Endothelial cell (in vitro differentiated cells): ENCODE measurements around the gene COL8A2. TPM values are rescaled to one million over a fixed set of nuclear protein-coding genes. Genes with fewer than 3 reads are reported as not detected.

Experiments
- DNase-seq: peaks from one replicate; pipeline ENCODE4 v3.0.0; 2021; ENCODE audit warnings: low spot score
- H3K27ac Mint-ChIP-seq: one replicate; pipeline ENCODE4 v1.8.0; 2021; ENCODE audit warnings: mixed read lengths, inconsistent platforms; ENCODE audit not compliant: unreplicated experiment
- H3K27me3 Mint-ChIP-seq: one replicate; pipeline ENCODE4 v1.8.0; 2021; ENCODE audit warnings: mild to moderate bottlenecking, moderate library complexity, mixed read lengths, inconsistent platforms; ENCODE audit not compliant: unreplicated experiment
- H3K36me3 Mint-ChIP-seq: one replicate; pipeline ENCODE4 v1.8.0; 2021; ENCODE audit warnings: mild to moderate bottlenecking, low read depth, mixed read lengths, inconsistent platforms; ENCODE audit not compliant: unreplicated experiment
- H3K4me1 Mint-ChIP-seq: one replicate; pipeline ENCODE4 v1.8.0; 2021; ENCODE audit warnings: mild to moderate bottlenecking, mixed read lengths, inconsistent platforms; ENCODE audit not compliant: unreplicated experiment
- H3K4me3 Mint-ChIP-seq: one replicate; pipeline ENCODE4 v1.8.0; 2021; ENCODE audit warnings: mild to moderate bottlenecking, mixed read lengths, inconsistent platforms; ENCODE audit not compliant: unreplicated experiment
- H3K9me3 Mint-ChIP-seq: one replicate; pipeline ENCODE4 v1.8.0; 2021; ENCODE audit warnings: mixed read lengths, inconsistent platforms; ENCODE audit not compliant: unreplicated experiment
- CTCF ChIP-seq: fragments of 200-600 bp; sonication (generic); IDR thresholded peaks from one replicate; pipeline ENCODE4 v1.5.0; 2021; ENCODE audit warnings: antibody characterized with exemption; ENCODE audit not compliant: unreplicated experiment
- total RNA-seq: library from RNA; stranded (reverse); fragmentation: NEBNext Ultra II Directional; extraction: Animal tissue kit (Norgen Biotek cat#: 25700); gene quantifications from one replicate; pipeline ENCODE4 v1.2.1, GENCODE V29; 2021; ENCODE audit not compliant: unreplicated experiment

Gene COL8A2
- total RNA-seq, 1 donor from 2014 or later = 0.13 TPM

- Mint-ChIP-seq H3K36me3 (peaks cover 3% of the 10 kb centered on the region), H3K4me3 (no peak overlapping the region), H3K4me1 (peaks cover 3% of the 10 kb centered on the region), H3K27ac (no peak overlapping the region), H3K27me3 (peaks cover 14% of the 10 kb centered on the region), H3K9me3 (no peaks in the 10 kb centered on the region)
- DNase-seq = no peak
- no peak for TF ChIP-seq CTCF
These were observed 5.6 kb downstream of the COL8A2 start for GRCh38 chr1:36119456-36119855.

- Mint-ChIP-seq H3K27me3 (peaks cover 11% of the 10 kb centered on the region), H3K9me3 (no peaks in the 10 kb centered on the region), H3K36me3 (peaks cover 3% of the 10 kb centered on the region), H3K27ac (no peak overlapping the region), H3K4me3 (no peak overlapping the region), H3K4me1 (peaks cover 3% of the 10 kb centered on the region)
- TF ChIP-seq CTCF = no peak
- no peak for DNase-seq
These were observed 6.4 kb downstream of the COL8A2 start for GRCh38 chr1:36118447-36119204.

- DNase-seq = no peak
- H3K4me3 Mint-ChIP-seq = no peak overlapping the region
These were observed 8.1 kb downstream of the COL8A2 start for GRCh38 chr1:36116901-36117300.

GRCh38 chr1:36115931-36116330 is 9.1 kb downstream of the COL8A2 start:
- H3K4me3 Mint-ChIP-seq = no peak overlapping the region
- no peak for DNase-seq
- peaks cover 10% of the 10 kb centered on the region for H3K27me3 Mint-ChIP-seq
- H3K4me1 Mint-ChIP-seq = no peaks in the 10 kb centered on the region
- H3K27ac Mint-ChIP-seq = no peak overlapping the region
- H3K9me3 Mint-ChIP-seq = no peaks in the 10 kb centered on the region
- peaks cover 3% of the 10 kb centered on the region for H3K36me3 Mint-ChIP-seq
- no peak for TF ChIP-seq CTCF

More at GRCh38 chr1:36116901-36117300, 8.1 kb downstream of the COL8A2 start:
- no peaks in the 10 kb centered on the region for H3K4me1 Mint-ChIP-seq
- no peak overlapping the region for H3K27ac Mint-ChIP-seq
- no peaks in the 10 kb centered on the region for H3K9me3 Mint-ChIP-seq
- TF ChIP-seq CTCF = no peak
- H3K36me3 Mint-ChIP-seq = peaks cover 3% of the 10 kb centered on the region
- H3K27me3 Mint-ChIP-seq = peaks cover 12% of the 10 kb centered on the region

DNA sequence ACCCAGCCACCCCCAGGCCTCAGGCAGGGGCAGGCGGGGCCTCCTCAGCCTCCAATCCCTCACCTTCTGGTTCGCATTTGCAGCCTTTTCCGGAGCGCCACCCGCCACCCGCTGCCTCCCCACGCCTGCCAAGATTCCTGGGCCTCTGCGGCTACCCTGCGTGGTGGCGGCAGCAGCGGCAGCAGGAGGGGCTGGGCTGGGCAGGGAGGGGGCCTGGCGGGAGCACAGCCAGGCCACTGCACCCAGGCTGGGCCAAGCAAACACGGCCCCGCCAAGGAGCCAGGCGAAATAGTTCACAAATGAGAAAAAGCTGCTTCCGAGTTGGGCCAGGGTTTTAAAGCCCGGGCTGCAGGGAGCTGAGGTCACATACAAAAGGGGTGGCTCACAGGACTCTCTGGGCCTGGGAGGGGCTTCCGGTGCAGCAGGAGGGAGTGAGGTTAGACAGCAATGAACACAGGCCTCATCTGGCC is 9.8 kb downstream of the COL8A2 start:
- H3K27ac Mint-ChIP-seq = no peak overlapping the region
- H3K27me3 Mint-ChIP-seq = peaks cover 10% of the 10 kb centered on the region
- peaks cover 3% of the 10 kb centered on the region for H3K36me3 Mint-ChIP-seq
- H3K4me3 Mint-ChIP-seq = no peak overlapping the region
- no peak for TF ChIP-seq CTCF
- H3K4me1 Mint-ChIP-seq = no peaks in the 10 kb centered on the region
- no peak for DNase-seq
- no peaks in the 10 kb centered on the region for H3K9me3 Mint-ChIP-seq
